BJ (cell line): ENCODE measurements around the gene FKRP. TPM values are rescaled to one million over a fixed set of nuclear protein-coding genes. Genes with fewer than 3 reads are reported as not detected.

ENCODE experiments used
- CTCF ChIA-PET: fragments of 350-600 bp; formaldehyde crosslinking; extraction: SDS; loops from one replicate; lab custom pipeline; 2021; ENCODE audit warnings: antibody characterized with exemption, inconsistent platforms; lab: Yijun Ruan, JAX
- POLR2A ChIA-PET: fragments of 300-600 bp; sonication (Branson Sonifier 250); formaldehyde crosslinking; extraction: SDS; loops from one replicate; lab custom pipeline; 2021; ENCODE audit warnings: antibody characterized with exemption; lab: Charles Lee
- DNase-seq: peaks from one replicate; pipeline ENCODE4 v3.0.0-alpha.2; 2011; ENCODE audit warnings: low read depth
- H3K27me3 ChIP-seq: 2 replicates; pipeline ENCODE4 v1.6.0; 2011; ENCODE audit warnings: low read length; ENCODE audit not compliant: control insufficient read depth, insufficient read depth
- H3K36me3 ChIP-seq: 2 replicates; pipeline ENCODE4 v1.5.1; 2011; ENCODE audit warnings: low read length; ENCODE audit not compliant: control insufficient read depth, insufficient read depth
- H3K4me3 ChIP-seq: 2 replicates; pipeline ENCODE4 v1.5.1; 2011; ENCODE audit warnings: low read depth, mild to moderate bottlenecking, control low read depth, low read length
- polyA plus RNA-seq: library from polyadenylated mRNA; depleted of rRNA; stranded (reverse); fragments of >200 nt; gene quantifications from 2 replicates; pipeline ENCODE4 v1.2.3, GENCODE V29; 2011
- TF ChIP-seq, protein P1 (sequence below): IDR thresholded peaks from 2 replicates; pipeline ENCODE4 v1.5.1; 2011; ENCODE audit warnings: low read depth, mild to moderate bottlenecking, control low read depth, inconsistent platforms, low read length, moderate library complexity; ENCODE audit not compliant: insufficient read depth

Gene FKRP
- polyA plus RNA-seq, 1 experiment: 15.1 TPM

DNA sequence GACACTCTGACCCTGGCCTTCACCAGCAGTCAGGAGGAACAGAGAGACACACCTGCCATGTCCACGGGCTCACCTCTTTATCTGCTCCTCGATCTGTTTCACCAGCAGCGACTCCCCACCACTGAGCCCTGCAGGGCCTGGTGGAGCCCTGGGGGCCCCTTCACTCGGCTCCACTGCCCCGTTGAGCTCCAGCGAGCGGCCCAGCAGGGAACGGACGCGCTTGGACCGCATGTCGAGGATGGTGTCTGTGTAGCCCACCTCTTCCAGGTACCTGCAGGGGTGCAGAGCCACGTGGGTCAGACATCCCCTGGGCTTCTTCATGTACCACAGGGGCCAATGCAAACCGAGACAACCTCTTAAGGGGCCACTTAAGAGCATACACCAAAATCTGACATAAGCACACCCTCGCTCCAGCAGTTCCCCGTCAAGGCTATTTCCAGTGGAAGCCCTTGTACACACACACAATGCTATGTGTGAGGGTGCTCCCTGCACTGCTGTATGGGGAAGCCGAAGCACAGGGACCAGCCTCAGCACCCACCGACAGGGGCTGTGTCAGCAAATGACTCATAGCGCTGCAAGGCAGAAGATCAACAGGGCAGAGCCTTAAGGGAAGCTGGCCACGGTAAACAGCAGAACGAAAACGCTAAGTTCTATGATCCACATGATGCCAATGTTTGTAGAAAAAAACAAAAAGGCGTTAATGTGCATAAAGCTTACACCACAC lies 12.7 kb upstream of the FKRP start:
- TF ChIP-seq, protein P1, sequence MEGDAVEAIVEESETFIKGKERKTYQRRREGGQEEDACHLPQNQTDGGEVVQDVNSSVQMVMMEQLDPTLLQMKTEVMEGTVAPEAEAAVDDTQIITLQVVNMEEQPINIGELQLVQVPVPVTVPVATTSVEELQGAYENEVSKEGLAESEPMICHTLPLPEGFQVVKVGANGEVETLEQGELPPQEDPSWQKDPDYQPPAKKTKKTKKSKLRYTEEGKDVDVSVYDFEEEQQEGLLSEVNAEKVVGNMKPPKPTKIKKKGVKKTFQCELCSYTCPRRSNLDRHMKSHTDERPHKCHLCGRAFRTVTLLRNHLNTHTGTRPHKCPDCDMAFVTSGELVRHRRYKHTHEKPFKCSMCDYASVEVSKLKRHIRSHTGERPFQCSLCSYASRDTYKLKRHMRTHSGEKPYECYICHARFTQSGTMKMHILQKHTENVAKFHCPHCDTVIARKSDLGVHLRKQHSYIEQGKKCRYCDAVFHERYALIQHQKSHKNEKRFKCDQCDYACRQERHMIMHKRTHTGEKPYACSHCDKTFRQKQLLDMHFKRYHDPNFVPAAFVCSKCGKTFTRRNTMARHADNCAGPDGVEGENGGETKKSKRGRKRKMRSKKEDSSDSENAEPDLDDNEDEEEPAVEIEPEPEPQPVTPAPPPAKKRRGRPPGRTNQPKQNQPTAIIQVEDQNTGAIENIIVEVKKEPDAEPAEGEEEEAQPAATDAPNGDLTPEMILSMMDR: no peak
- H3K36me3 ChIP-seq: peaks cover 58% of the 10 kb centered on the region
- CTCF ChIA-PET: no interaction called here
- POLR2A ChIA-PET: no interaction called here
- H3K27me3 ChIP-seq: no peaks in the 10 kb centered on the region
- DNase-seq: no peak
- H3K4me3 ChIP-seq: no peak overlapping the region

DNA sequence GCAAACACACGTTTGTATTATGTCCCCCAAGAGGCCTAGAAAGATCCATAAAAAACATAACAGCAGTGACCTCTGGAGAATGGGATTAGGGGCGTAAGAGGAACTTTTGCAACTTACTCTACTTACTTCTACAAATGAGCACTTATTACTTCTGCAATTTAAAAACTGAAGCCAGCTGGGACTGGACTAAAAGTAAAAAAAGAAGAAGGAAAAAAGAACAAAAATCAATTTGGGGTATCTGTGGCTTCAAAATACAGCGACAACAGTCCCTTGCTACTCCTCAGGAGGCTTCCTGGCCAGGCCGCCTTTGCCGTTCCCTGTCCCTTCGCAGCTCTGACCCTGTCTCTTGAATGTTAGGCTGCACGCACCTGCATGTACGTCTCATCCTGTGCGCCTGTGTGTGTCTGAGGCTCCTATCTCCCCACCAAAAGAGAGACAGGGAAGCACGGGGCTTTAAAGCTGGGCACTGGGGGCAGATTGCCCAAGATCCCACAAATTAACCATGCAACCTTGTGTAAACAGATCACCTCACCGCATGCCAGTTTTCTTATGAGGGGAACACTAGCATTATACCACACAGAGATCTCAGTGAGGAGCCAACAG lies 12.1 kb upstream of the FKRP start:
- TF ChIP-seq, protein P1: no peak
- DNase-seq: no peak
- H3K36me3 ChIP-seq: peaks cover 53% of the 10 kb centered on the region
- H3K27me3 ChIP-seq: no peaks in the 10 kb centered on the region
- ChIA-PET CTCF (interaction anchor here (1.1 kb wide), 1 partner anchor 11 kb away, joined by 3 read pairs; no protein-coding TSS in a partner anchor), POLR2A (no interaction called here)
- no peak overlapping the region for H3K4me3 ChIP-seq

DNA sequence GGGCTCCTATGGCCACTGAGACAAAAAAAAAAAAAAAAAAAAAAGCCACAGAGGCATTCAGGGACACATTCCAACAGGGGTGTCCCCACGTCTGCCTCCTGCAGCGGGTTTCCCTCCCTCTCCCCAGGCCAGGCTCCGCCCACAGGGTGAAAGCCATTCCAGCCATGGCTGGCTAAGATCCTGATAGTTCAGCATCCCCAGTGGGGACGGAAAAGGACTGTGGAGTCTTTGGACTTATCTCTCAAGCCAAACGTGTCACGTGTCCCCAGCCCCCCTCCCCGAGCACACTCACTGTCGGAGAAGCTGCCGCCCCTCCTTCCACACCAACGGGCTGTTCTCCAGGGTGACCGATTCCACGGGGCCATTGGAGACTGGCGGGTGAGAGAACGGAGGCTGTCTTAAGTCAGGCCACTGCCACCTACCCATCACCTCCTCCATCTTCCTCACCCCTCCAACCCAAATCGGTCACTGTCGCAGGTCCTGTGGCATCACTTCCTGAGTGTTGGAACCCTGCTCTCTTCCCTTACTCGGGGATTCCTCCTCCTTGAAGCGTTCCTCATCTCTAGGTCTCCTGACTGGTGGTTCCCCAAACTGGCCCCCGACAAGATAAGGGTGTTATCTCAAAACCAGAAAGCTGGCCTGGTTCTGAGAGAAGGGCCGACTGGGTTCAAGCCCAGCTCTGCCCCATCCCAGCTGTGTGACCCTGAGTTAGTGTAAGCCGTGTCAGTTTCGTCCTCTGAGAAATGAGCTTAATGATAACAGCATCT lies 9.1 kb upstream of the FKRP start:
- H3K36me3 ChIP-seq: peaks cover 39% of the 10 kb centered on the region
- ChIA-PET POLR2A (interaction anchor here (0.6 kb wide), 1 partner anchor 27 kb away, joined by 5 read pairs; no protein-coding TSS in a partner anchor), CTCF (interaction anchor here (1.6 to 9.6 kb wide), 3 partner anchors 8 to 32 kb away, joined by 4 to 77 read pairs (median 8); no protein-coding TSS in a partner anchor)
- no peaks in the 10 kb centered on the region for H3K27me3 ChIP-seq
- TF ChIP-seq, protein P1: no peak
- no peak overlapping the region for H3K4me3 ChIP-seq
- DNase-seq: no peak

DNA sequence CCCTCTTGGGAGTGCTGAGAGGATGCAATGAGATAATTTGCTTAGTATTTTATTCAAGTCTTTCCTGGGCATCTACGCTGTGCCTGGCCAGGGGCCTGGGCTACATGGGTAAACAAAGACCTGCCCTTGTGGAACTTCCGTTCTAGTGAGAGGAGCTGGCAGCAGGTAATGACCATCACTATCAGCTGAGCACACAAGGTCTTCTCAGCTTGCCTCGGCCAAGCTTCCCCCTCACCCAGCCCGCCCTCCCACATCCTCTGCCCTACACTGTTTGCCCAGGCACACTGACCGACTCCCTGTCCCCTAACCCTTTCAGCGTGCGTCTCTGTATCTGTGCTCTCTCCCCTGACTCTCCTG lies 8.6 kb upstream of the FKRP start:
- POLR2A ChIA-PET: interaction anchor here (0.6 kb wide), 1 partner anchor 28 kb away, joined by 5 read pairs; no protein-coding TSS in a partner anchor
- TF ChIP-seq, protein P1: no peak
- CTCF ChIA-PET: interaction anchor here (1.6 to 9.6 kb wide), 3 partner anchors 8 to 33 kb away, joined by 4 to 77 read pairs (median 8); no protein-coding TSS in a partner anchor
- DNase-seq: no peak
- no peak overlapping the region for H3K4me3 ChIP-seq
- H3K27me3 ChIP-seq: no peaks in the 10 kb centered on the region
- H3K36me3 ChIP-seq: peaks cover 34% of the 10 kb centered on the region
